HG03469 (cell line): ENCODE measurements around the gene C9orf72.

Experiments used
- ATAC-seq: cut with Tn5 transposase; IDR thresholded peaks from one replicate; pipeline ENCODE4 v1.9.1; 2021; ENCODE audit warnings: mild to moderate bottlenecking, moderate library complexity, moderate number of reproducible peaks; ENCODE audit not compliant: unreplicated experiment

C9orf72 gene

GRCh38 chr9:27539479-27540441, 33.5 kb downstream of the C9orf72 start:
- ATAC-seq: no peak

GRCh38 chr9:27538647-27539046, 34.6 kb downstream of the C9orf72 start:
- peak; percentile 33 for ATAC-seq

- no peak for ATAC-seq
These were observed 35.5 kb downstream of the C9orf72 start for GRCh38 chr9:27537756-27538155.

GRCh38 chr9:27537027-27537435, 36.2 kb downstream of the C9orf72 start:
- ATAC-seq: no peak

- no peak for ATAC-seq
These were observed 37.1 kb downstream of the C9orf72 start for GRCh38 chr9:27536168-27536567.

- ATAC-seq: peak; percentile 43
These were observed 37.6 kb downstream of the C9orf72 start for GRCh38 chr9:27535701-27536118.

GRCh38 chr9:27534658-27535209, 38.5 kb downstream of the C9orf72 start:
- ATAC-seq: no peak

- ATAC-seq: no peak
These were observed 39.1 kb downstream of the C9orf72 start for GRCh38 chr9:27534131-27534530.

GRCh38 chr9:27533311-27533710, 40.0 kb downstream of the C9orf72 start:
- ATAC-seq: no peak

- no peak for ATAC-seq
These were observed 41.2 kb downstream of the C9orf72 start for GRCh38 chr9:27532046-27532445.

- ATAC-seq: no peak
These were observed 42.1 kb downstream of the C9orf72 start for GRCh38 chr9:27530915-27531755.

- peak; percentile 72 for ATAC-seq
These were observed 43.7 kb downstream of the C9orf72 start, which contains the start of gene MOB3B for GRCh38 chr9:27529316-27530278. MOB3B (minus strand) TSS chr9:27529814; CDS start chr9:27455550, 74,264 bp downstream.

GRCh38 chr9:27528886-27529315, 44.4 kb downstream of the C9orf72 start:
- ATAC-seq: no peak

- ATAC-seq: peak; percentile 47
These were observed 45.0 kb downstream of the C9orf72 start for GRCh38 chr9:27528076-27528885.

GRCh38 chr9:27527702-27528075, 45.6 kb downstream of the C9orf72 start:
- ATAC-seq: no peak

- no peak for ATAC-seq
These were observed 49.0 kb downstream of the C9orf72 start, which contains the start of gene IFNK for GRCh38 chr9:27524236-27524635. IFNK (plus strand) TSS chr9:27524290; CDS start chr9:27524337, 47 bp downstream.

- ATAC-seq: no peak
These were observed 50.1 kb downstream of the C9orf72 start for GRCh38 chr9:27523141-27523540.

GRCh38 chr9:27520986-27521385, 52.3 kb downstream of the C9orf72 start:
- ATAC-seq: no peak
